GM19238 (cell line): ENCODE data around the gene RFLNA.
"Not testable (repeated sequence)": the region's sequence is repeated elsewhere in the genome, so short reads cannot be mapped to it uniquely, and the experiment has no call there.

Experiments used
- DNase-seq: peaks from one replicate; pipeline ENCODE4 v3.0.0; 2011; ENCODE audit warnings: low spot score; ENCODE audit not compliant: insufficient read length

The RFLNA gene

GRCh38 chr12:124319368-124320050 lies 24.6 kb downstream of the RFLNA start:
- no peak for DNase-seq

GRCh38 chr12:124321040-124321481 lies 26.2 kb downstream of the RFLNA start:
- DNase-seq, result peak; percentile 73

GRCh38 chr12:124321556-124322270 lies 26.8 kb downstream of the RFLNA start:
- no peak for DNase-seq

GRCh38 chr12:124322271-124322998 lies 27.5 kb downstream of the RFLNA start:
- no peak for DNase-seq

- DNase-seq, result not testable (repeated sequence)
These were observed 28.1 kb downstream of the RFLNA start for GRCh38 chr12:124322999-124323328.

GRCh38 chr12:124323771-124324530 lies 29.1 kb downstream of the RFLNA start:
- DNase-seq, result no peak

- no peak for DNase-seq
These were observed 30.2 kb downstream of the RFLNA start for GRCh38 chr12:124324803-124325705.

- no peak for DNase-seq
These were observed 31.2 kb downstream of the RFLNA start for GRCh38 chr12:124326104-124326503.

GRCh38 chr12:124326871-124327270 lies 32.0 kb downstream of the RFLNA start:
- no peak for DNase-seq

GRCh38 chr12:124327362-124328043 lies 32.6 kb downstream of the RFLNA start:
- DNase-seq, result no peak

- DNase-seq, result no peak
These were observed 33.2 kb downstream of the RFLNA start for GRCh38 chr12:124328116-124328515.

GRCh38 chr12:124328636-124329035 lies 33.7 kb downstream of the RFLNA start:
- DNase-seq, result no peak

- no peak for DNase-seq
These were observed 37.3 kb downstream of the RFLNA start for GRCh38 chr12:124332058-124332672.

- DNase-seq, result no peak
These were observed 38.0 kb downstream of the RFLNA start for GRCh38 chr12:124332900-124333299.

GRCh38 chr12:124333724-124334123 lies 38.8 kb downstream of the RFLNA start:
- DNase-seq, result no peak

GRCh38 chr12:124334266-124334665 lies 39.4 kb downstream of the RFLNA start:
- no peak for DNase-seq

- DNase-seq, result no peak
These were observed 40.1 kb downstream of the RFLNA start for GRCh38 chr12:124334976-124335375.

GRCh38 chr12:124335426-124336183 lies 40.7 kb downstream of the RFLNA start:
- no peak for DNase-seq

GRCh38 chr12:124336184-124336437 lies 41.2 kb downstream of the RFLNA start:
- DNase-seq, result no peak
